ENCODE results near the gene HUNK. TPM values are rescaled to one million over a fixed set of nuclear protein-coding genes. Genes with fewer than 3 reads are reported as not detected.

HUNK gene
- total and polyA plus RNA-seq, 2 donors from 2014 or later = 2.7 to 17.2 TPM

GRCh38 chr21:31927689-31928353 is 55.0 kb downstream of the HUNK start:
- no peaks in the 10 kb centered on the region for H3K9me3 ChIP-seq (ENCODE audit: control insufficient read depth in 2 of 3, insufficient read depth in 1 of 3, low read length in 3 of 3)
- no peak for FAIRE-seq
- intact Hi-C loops (cut with DNase I) = no loop called here
- no peak overlapping the region for H3K27ac ChIP-seq (ENCODE audit: low read depth in 2 of 2, low read length in 2 of 2)
- H3K27me3 ChIP-seq (ENCODE audit: control insufficient read depth, insufficient read depth, low read length) = no peaks in the 10 kb centered on the region
- DNase-seq = no peak
- H3K36me3 ChIP-seq (ENCODE audit: control insufficient read depth in 2 of 3, insufficient read depth in 3 of 3, low read length in 3 of 3) = peaks cover 0 to 4% (median 0%) of the 10 kb centered on the region in 3 donors
- H3K9ac ChIP-seq (ENCODE audit: low read length in 3 of 3) = no peak overlapping the region
- no peak for TF ChIP-seq CTCF (IDR thresholded peaks at IDR 0.05; ENCODE audit: borderline replicate concordance, extremely low read depth, insufficient read depth)
- no peak overlapping the region for H3K4me3 ChIP-seq (ENCODE audit: low read length in 3 of 3)
- no peaks in the 10 kb centered on the region for H3K4me1 ChIP-seq (ENCODE audit: control insufficient read depth in 2 of 3, insufficient read depth in 2 of 3, low read depth in 1 of 3, low read length in 3 of 3)

GRCh38 chr21:31928656-31929055 is 55.8 kb downstream of the HUNK start:
- FAIRE-seq (no peak), DNase-seq (no peak)
- H3K27me3 ChIP-seq (ENCODE audit: control insufficient read depth, insufficient read depth, low read length) = no peaks in the 10 kb centered on the region
- H3K36me3 ChIP-seq (ENCODE audit: control insufficient read depth in 2 of 3, insufficient read depth in 3 of 3, low read length in 3 of 3) = peaks cover 0 to 4% (median 0%) of the 10 kb centered on the region in 3 donors
- H3K27ac ChIP-seq (ENCODE audit: low read depth in 2 of 2, low read length in 2 of 2) = no peak overlapping the region
- intact Hi-C loops (cut with DNase I) = no loop called here
- H3K9me3 ChIP-seq (ENCODE audit: control insufficient read depth in 2 of 3, insufficient read depth in 1 of 3, low read length in 3 of 3) = no peaks in the 10 kb centered on the region
- no peak overlapping the region for H3K4me3 ChIP-seq (ENCODE audit: low read length in 3 of 3)
- H3K9ac ChIP-seq (ENCODE audit: low read length in 3 of 3) = no peak overlapping the region
- H3K4me1 ChIP-seq (ENCODE audit: control insufficient read depth in 2 of 3, insufficient read depth in 2 of 3, low read depth in 1 of 3, low read length in 3 of 3) = no peaks in the 10 kb centered on the region
- TF ChIP-seq CTCF (IDR thresholded peaks at IDR 0.05; ENCODE audit: borderline replicate concordance, extremely low read depth, insufficient read depth) = no peak

- no peak overlapping the region for H3K9ac ChIP-seq (ENCODE audit: low read length in 3 of 3)
- H3K36me3 ChIP-seq (ENCODE audit: control insufficient read depth in 2 of 3, insufficient read depth in 3 of 3, low read length in 3 of 3) = peaks cover 0 to 4% (median 0%) of the 10 kb centered on the region in 3 donors
- no peak for TF ChIP-seq CTCF (IDR thresholded peaks at IDR 0.05; ENCODE audit: borderline replicate concordance, extremely low read depth, insufficient read depth)
- FAIRE-seq (no peak), DNase-seq (peak in 4 of 5 donors; percentile 70 to 87 (median 80))
- intact Hi-C loops (cut with DNase I) = no loop called here
- no peak overlapping the region for H3K27ac ChIP-seq (ENCODE audit: low read depth in 2 of 2, low read length in 2 of 2)
- H3K27me3 ChIP-seq (ENCODE audit: control insufficient read depth, insufficient read depth, low read length) = no peaks in the 10 kb centered on the region
- H3K9me3 ChIP-seq (ENCODE audit: control insufficient read depth in 2 of 3, insufficient read depth in 1 of 3, low read length in 3 of 3) = no peaks in the 10 kb centered on the region
- H3K4me1 ChIP-seq (ENCODE audit: control insufficient read depth in 2 of 3, insufficient read depth in 2 of 3, low read depth in 1 of 3, low read length in 3 of 3) = no peaks in the 10 kb centered on the region
- no peak overlapping the region for H3K4me3 ChIP-seq (ENCODE audit: low read length in 3 of 3)
Observed at GRCh38 chr21:31929548-31929947, 56.7 kb downstream of the HUNK start.

Measured in kidney (tissue), 14 donors.